ENCODE results near the gene PDE10A.

Gene PDE10A

DNA sequence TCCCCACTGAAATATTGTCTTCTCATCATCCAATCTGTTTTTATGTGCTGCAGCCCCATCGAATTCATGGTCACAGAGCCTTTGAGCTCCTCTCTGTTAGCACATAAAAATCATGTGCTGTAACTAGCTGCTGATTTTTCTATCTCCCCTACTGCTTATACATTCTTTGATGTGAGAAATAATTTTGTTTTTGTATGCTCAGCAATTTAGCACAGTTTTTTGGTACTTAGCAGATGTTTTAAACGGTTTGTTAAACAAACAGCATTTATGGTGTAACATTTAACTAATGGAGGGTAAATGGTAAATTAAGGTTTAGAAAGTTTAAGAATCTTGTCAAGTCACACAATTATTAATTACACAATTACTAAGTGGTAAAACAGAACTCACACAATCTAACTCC, 221.9 kb downstream of the PDE10A start:
- Histone ChIP-seq H2AFZ (ENCODE audit: low read length) (no peak overlapping the region), H3K9ac (ENCODE audit: low read length) (no peak overlapping the region), H4K20me1 (ENCODE audit: insufficient read depth, low read length) (no peaks in the 10 kb centered on the region), H3K4me3 (ENCODE audit: low read depth, low read length, poor library complexity, severe bottlenecking) (no peak overlapping the region), H3K4me2 (ENCODE audit: low read length) (no peak overlapping the region), H3K27me3 (ENCODE audit: insufficient read depth, low read length) (no peaks in the 10 kb centered on the region), H3K9me2 (ENCODE audit: low read depth, low read length) (no peaks in the 10 kb centered on the region), H3K27ac (ENCODE audit: low read depth, low read length, poor library complexity, severe bottlenecking) (no peak overlapping the region), H3K9me3 (ENCODE audit: low read length) (no peaks in the 10 kb centered on the region), H3K79me2 (ENCODE audit: insufficient read depth, low read length) (no peaks in the 10 kb centered on the region), H3K36me3 (ENCODE audit: insufficient read depth, low read length) (no peaks in the 10 kb centered on the region), H3F3A (ENCODE audit: insufficient read depth, low read length) (no peaks in the 10 kb centered on the region), H3K4me1 (ENCODE audit: insufficient read depth, low read length, severe bottlenecking) (no peaks in the 10 kb centered on the region)
- no peak for TF ChIP-seq EZH2 (IDR thresholded peaks at IDR 0.05; ENCODE audit: borderline replicate concordance, low read length)
- TF ChIP-seq, protein P1, sequence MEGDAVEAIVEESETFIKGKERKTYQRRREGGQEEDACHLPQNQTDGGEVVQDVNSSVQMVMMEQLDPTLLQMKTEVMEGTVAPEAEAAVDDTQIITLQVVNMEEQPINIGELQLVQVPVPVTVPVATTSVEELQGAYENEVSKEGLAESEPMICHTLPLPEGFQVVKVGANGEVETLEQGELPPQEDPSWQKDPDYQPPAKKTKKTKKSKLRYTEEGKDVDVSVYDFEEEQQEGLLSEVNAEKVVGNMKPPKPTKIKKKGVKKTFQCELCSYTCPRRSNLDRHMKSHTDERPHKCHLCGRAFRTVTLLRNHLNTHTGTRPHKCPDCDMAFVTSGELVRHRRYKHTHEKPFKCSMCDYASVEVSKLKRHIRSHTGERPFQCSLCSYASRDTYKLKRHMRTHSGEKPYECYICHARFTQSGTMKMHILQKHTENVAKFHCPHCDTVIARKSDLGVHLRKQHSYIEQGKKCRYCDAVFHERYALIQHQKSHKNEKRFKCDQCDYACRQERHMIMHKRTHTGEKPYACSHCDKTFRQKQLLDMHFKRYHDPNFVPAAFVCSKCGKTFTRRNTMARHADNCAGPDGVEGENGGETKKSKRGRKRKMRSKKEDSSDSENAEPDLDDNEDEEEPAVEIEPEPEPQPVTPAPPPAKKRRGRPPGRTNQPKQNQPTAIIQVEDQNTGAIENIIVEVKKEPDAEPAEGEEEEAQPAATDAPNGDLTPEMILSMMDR (IDR thresholded peaks at IDR 0.05; ENCODE audit: low read length): no peak

GRCh38 chr6:165439928-165440554, 223.0 kb downstream of the PDE10A start:
- H2AFZ ChIP-seq (ENCODE audit: low read length): no peak overlapping the region
- TF ChIP-seq EZH2 (IDR thresholded peaks at IDR 0.05; ENCODE audit: borderline replicate concordance, low read length): no peak
- TF ChIP-seq, protein P1 (IDR thresholded peaks at IDR 0.05; ENCODE audit: low read length): peak; percentile 42; the same call in 1 of the 2 replicates
- H3K36me3 ChIP-seq (ENCODE audit: insufficient read depth, low read length): no peaks in the 10 kb centered on the region

DNA sequence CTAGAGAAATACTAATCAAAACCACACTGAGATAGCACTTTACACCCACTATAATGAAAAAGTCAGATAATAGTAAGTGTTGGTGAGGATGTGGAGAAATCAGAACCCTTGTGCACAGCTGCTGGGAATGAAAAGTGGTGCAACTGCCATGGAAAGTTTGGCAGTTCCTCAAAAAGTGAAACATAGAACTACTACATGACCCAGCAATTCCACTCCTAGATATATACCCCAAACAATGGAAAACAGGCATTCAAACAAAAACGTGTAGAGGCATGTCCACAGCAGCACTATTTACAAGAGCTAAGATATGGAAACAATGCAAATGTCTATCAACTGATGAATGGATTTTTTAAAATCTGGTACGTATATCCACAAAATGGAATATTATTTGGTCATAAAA, 236.1 kb downstream of the PDE10A start:
- no peaks in the 10 kb centered on the region for H3F3A ChIP-seq (ENCODE audit: insufficient read depth, low read length)
- no peaks in the 10 kb centered on the region for H3K9me2 ChIP-seq (ENCODE audit: low read depth, low read length)
- H3K9ac ChIP-seq (ENCODE audit: low read length): no peak overlapping the region
- TF ChIP-seq, protein P1 (IDR thresholded peaks at IDR 0.05; ENCODE audit: low read length): no peak
- TF ChIP-seq EZH2 (IDR thresholded peaks at IDR 0.05; ENCODE audit: borderline replicate concordance, low read length): no peak
- no peak overlapping the region for H3K4me2 ChIP-seq (ENCODE audit: low read length)
- H3K36me3 ChIP-seq (ENCODE audit: insufficient read depth, low read length): no peaks in the 10 kb centered on the region
- no peak overlapping the region for H2AFZ ChIP-seq (ENCODE audit: low read length)
- H3K4me3 ChIP-seq (ENCODE audit: low read depth, low read length, poor library complexity, severe bottlenecking): no peak overlapping the region
- H3K27me3 ChIP-seq (ENCODE audit: insufficient read depth, low read length): no peaks in the 10 kb centered on the region
- no peaks in the 10 kb centered on the region for H3K79me2 ChIP-seq (ENCODE audit: insufficient read depth, low read length)
- no peaks in the 10 kb centered on the region for H3K9me3 ChIP-seq (ENCODE audit: low read length)
- H3K27ac ChIP-seq (ENCODE audit: low read depth, low read length, poor library complexity, severe bottlenecking): no peak overlapping the region
- no peaks in the 10 kb centered on the region for H4K20me1 ChIP-seq (ENCODE audit: insufficient read depth, low read length)
- no peaks in the 10 kb centered on the region for H3K4me1 ChIP-seq (ENCODE audit: insufficient read depth, low read length, severe bottlenecking)

More at GRCh38 chr6:165439928-165440554, 223.0 kb downstream of the PDE10A start:
- Histone ChIP-seq H3K9me3 (ENCODE audit: low read length) (no peaks in the 10 kb centered on the region), H3K27ac (ENCODE audit: low read depth, low read length, poor library complexity, severe bottlenecking) (no peak overlapping the region), H3F3A (ENCODE audit: insufficient read depth, low read length) (no peaks in the 10 kb centered on the region), H3K4me2 (ENCODE audit: low read length) (no peak overlapping the region), H3K79me2 (ENCODE audit: insufficient read depth, low read length) (no peaks in the 10 kb centered on the region), H4K20me1 (ENCODE audit: insufficient read depth, low read length) (no peaks in the 10 kb centered on the region), H3K4me1 (ENCODE audit: insufficient read depth, low read length, severe bottlenecking) (no peaks in the 10 kb centered on the region), H3K27me3 (ENCODE audit: insufficient read depth, low read length) (no peaks in the 10 kb centered on the region), H3K9ac (ENCODE audit: low read length) (no peak overlapping the region), H3K9me2 (ENCODE audit: low read depth, low read length) (no peaks in the 10 kb centered on the region), H3K4me3 (ENCODE audit: low read depth, low read length, poor library complexity, severe bottlenecking) (no peak overlapping the region)

All from OCI-LY1 (cell line).